ENCODE results near the gene PHYHIPL. TPM values are rescaled to one million over a fixed set of nuclear protein-coding genes. Genes with fewer than 3 reads are reported as not detected.

The PHYHIPL gene
- total RNA-seq, 2 experiments from 2014 or later, result not detected

DNA sequence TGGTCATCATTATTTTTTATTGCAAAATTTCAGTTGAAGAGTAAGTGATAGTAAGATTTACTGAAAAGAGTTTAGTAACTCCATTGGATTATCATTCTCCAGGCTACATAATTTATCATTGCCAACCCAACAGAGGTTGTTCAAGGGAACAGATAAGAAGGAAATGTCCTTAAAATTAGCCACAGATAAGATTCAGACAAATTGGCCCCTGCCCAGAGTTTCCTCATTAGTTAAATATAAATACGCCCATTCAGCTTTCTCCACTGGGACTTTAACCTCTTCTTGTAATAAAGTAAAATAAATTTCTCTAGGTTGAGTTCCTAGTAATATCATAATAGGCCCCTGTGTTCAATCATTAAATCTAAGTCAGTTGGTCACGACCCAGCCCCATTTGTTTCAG lies 27.7 kb upstream of the PHYHIPL start:
- intact Hi-C loops (cut with micrococcal nuclease), result no loop called here
- Mint-ChIP-seq H3K4me1 (ENCODE audit: low read depth) (no peaks in the 10 kb centered on the region), H3K27me3 (no peaks in the 10 kb centered on the region), H3K27ac (no peak overlapping the region), H3K9me3 (peaks cover 3% of the 10 kb centered on the region), H3K36me3 (ENCODE audit: low read depth) (no peaks in the 10 kb centered on the region), H3K4me3 (no peak overlapping the region)
- ATAC-seq, result no peak
- CTCF ChIA-PET, result no interaction called here
- DNase-seq, result no peak
- TF ChIP-seq, protein P1, sequence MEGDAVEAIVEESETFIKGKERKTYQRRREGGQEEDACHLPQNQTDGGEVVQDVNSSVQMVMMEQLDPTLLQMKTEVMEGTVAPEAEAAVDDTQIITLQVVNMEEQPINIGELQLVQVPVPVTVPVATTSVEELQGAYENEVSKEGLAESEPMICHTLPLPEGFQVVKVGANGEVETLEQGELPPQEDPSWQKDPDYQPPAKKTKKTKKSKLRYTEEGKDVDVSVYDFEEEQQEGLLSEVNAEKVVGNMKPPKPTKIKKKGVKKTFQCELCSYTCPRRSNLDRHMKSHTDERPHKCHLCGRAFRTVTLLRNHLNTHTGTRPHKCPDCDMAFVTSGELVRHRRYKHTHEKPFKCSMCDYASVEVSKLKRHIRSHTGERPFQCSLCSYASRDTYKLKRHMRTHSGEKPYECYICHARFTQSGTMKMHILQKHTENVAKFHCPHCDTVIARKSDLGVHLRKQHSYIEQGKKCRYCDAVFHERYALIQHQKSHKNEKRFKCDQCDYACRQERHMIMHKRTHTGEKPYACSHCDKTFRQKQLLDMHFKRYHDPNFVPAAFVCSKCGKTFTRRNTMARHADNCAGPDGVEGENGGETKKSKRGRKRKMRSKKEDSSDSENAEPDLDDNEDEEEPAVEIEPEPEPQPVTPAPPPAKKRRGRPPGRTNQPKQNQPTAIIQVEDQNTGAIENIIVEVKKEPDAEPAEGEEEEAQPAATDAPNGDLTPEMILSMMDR (IDR thresholded peaks at IDR 0.05), result no peak
- POLR2A ChIA-PET, result no interaction called here

DNA sequence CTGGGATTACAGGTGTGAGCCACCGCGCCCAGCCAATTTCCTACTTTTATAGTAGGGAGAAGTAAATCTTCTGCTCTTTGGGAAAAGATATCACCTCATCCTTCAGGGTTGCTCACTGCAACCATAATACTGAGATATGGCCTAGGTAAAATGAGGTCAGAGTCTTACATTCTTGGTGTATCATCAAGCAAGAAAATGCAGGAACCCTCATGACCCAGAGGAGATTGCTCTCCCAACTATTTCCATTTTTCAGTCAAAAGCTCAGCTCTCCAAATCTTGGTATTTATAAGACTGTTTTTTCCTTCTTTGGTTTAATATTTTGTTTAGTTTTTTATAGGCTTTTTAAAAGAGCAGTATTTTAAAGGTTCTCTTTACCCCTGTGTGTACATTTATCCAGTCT lies 20.9 kb upstream of the PHYHIPL start:
- Mint-ChIP-seq H3K4me3 (no peak overlapping the region), H3K27ac (no peak overlapping the region), H3K4me1 (ENCODE audit: low read depth) (no peaks in the 10 kb centered on the region), H3K27me3 (no peaks in the 10 kb centered on the region), H3K36me3 (ENCODE audit: low read depth) (no peaks in the 10 kb centered on the region), H3K9me3 (no peaks in the 10 kb centered on the region)
- no peak for DNase-seq
- TF ChIP-seq, protein P1 (IDR thresholded peaks at IDR 0.05), result no peak
- no peak for ATAC-seq
- ChIA-PET POLR2A (no interaction called here), CTCF (no interaction called here)
- intact Hi-C loops (cut with micrococcal nuclease), result no loop called here

DNA sequence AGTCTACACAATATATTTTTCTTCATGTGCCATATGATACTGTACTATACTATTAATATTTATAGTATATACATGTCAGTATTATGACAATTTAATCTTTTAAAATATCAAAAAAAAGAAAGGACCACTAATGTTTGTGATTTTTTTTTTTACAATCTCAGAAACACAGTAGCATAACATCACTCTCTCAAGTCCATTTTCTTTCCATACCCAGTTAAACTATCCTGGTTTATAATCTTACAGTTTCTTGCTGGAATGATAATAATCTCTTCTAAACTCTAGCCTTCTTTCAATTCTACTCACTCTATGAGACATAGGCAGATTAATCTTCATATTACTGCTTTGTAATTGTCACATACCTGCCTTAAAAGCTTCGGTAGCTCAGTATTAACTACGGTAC lies 8.9 kb upstream of the PHYHIPL start:
- H3K27me3 Mint-ChIP-seq, result no peaks in the 10 kb centered on the region
- ATAC-seq (no peak), DNase-seq (no peak)
- ChIA-PET POLR2A (no interaction called here), CTCF (no interaction called here)
- TF ChIP-seq, protein P1 (IDR thresholded peaks at IDR 0.05), result no peak
- H3K27ac Mint-ChIP-seq, result no peak overlapping the region
- no peaks in the 10 kb centered on the region for H3K36me3 Mint-ChIP-seq (ENCODE audit: low read depth)
- intact Hi-C loops (cut with micrococcal nuclease), result no loop called here
- no peaks in the 10 kb centered on the region for H3K4me1 Mint-ChIP-seq (ENCODE audit: low read depth)
- no peak overlapping the region for H3K4me3 Mint-ChIP-seq
- H3K9me3 Mint-ChIP-seq, result no peaks in the 10 kb centered on the region

DNA sequence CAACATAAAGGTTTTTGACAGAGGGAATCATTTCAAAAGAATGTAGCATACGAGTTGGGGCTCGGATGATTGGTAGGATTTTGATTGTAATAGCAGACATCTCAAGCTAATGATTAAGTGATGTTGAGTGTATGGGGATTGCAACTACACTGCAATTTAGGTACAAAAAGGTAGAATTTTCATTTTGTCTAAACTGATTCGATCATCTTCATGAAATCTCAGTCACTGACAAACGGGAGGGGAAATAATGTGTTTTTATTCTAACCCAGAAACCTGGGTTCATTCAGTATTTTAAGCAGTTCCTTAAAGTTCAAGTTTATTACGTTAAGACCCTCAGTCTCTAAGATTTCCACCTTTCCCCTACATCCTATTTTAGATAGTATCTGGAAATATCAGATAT lies 3.9 kb upstream of the PHYHIPL start:
- H3K4me3 Mint-ChIP-seq, result no peak overlapping the region
- intact Hi-C loops (cut with micrococcal nuclease), result no loop called here
- POLR2A ChIA-PET, result no interaction called here
- peaks cover 1% of the 10 kb centered on the region for H3K9me3 Mint-ChIP-seq
- H3K27ac Mint-ChIP-seq, result no peak overlapping the region
- H3K36me3 Mint-ChIP-seq (ENCODE audit: low read depth), result no peaks in the 10 kb centered on the region
- ATAC-seq (no peak), DNase-seq (no peak)
- CTCF ChIA-PET, result no interaction called here
- H3K27me3 Mint-ChIP-seq, result peaks cover 17% of the 10 kb centered on the region
- TF ChIP-seq, protein P1 (IDR thresholded peaks at IDR 0.05), result no peak
- peaks cover 2% of the 10 kb centered on the region for H3K4me1 Mint-ChIP-seq (ENCODE audit: low read depth)

DNA sequence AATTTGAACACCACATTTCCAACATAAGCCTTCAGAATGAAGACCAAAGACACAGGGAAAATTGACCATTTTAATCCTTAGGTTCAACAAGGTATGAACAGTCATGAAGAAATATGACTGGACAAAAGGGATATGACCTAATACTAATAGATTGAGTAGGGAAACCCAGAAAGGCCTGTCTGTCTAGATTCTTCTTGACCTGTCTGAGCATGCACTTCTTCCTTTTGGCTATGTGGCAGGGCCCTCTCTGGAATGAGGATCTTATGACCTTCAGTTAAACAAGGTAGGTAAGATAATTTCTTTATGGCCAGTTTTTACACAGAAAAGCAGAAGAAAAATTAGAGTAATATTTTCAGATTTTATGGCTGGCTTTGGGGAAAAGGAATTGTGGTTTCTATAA lies 3.0 kb upstream of the PHYHIPL start:
- ATAC-seq (no peak), DNase-seq (no peak)
- peaks cover 3% of the 10 kb centered on the region for H3K4me1 Mint-ChIP-seq (ENCODE audit: low read depth)
- CTCF ChIA-PET, result no interaction called here
- POLR2A ChIA-PET, result no interaction called here
- intact Hi-C loops (cut with micrococcal nuclease), result no loop called here
- no peak overlapping the region for H3K27ac Mint-ChIP-seq
- TF ChIP-seq, protein P1 (IDR thresholded peaks at IDR 0.05), result no peak
- H3K4me3 Mint-ChIP-seq, result no peak overlapping the region
- peaks cover 1% of the 10 kb centered on the region for H3K9me3 Mint-ChIP-seq
- H3K36me3 Mint-ChIP-seq (ENCODE audit: low read depth), result no peaks in the 10 kb centered on the region
- H3K27me3 Mint-ChIP-seq, result peaks cover 20% of the 10 kb centered on the region
